GM19324 (cell line): ENCODE results near the gene PALM3.
"Not testable (repeated sequence)": the region's sequence is repeated elsewhere in the genome, so short reads cannot be mapped to it uniquely, and the experiment has no call there.

Experiments used
- ATAC-seq: cut with Tn5 transposase; IDR thresholded peaks from one replicate; pipeline ENCODE4 v1.9.1; 2021; ENCODE audit warnings: mild to moderate bottlenecking, moderate library complexity; ENCODE audit not compliant: unreplicated experiment, low FRiP score

Gene PALM3

GRCh38 chr19:14035706-14036105 lies 26.2 kb downstream of the PALM3 start:
- no peak for ATAC-seq

- not testable (repeated sequence) for ATAC-seq
Measured at GRCh38 chr19:14035159-14035558, 26.7 kb downstream of the PALM3 start.

GRCh38 chr19:14033946-14034345 lies 27.9 kb downstream of the PALM3 start:
- ATAC-seq: no peak

- peak; percentile 59 for ATAC-seq
Measured at GRCh38 chr19:14031719-14032480, 30.0 kb downstream of the PALM3 start, which contains the start of gene IL27RA. Gene IL27RA, plus strand, starts transcription at chr19:14031762. Its CDS starts 111 bp downstream, at chr19:14031873.

GRCh38 chr19:14030997-14031718 lies 30.7 kb downstream of the PALM3 start:
- ATAC-seq: no peak

GRCh38 chr19:14028901-14029300 lies 33.0 kb downstream of the PALM3 start:
- no peak for ATAC-seq

- no peak for ATAC-seq
Measured at GRCh38 chr19:14027856-14028450, 33.9 kb downstream of the PALM3 start, which contains the start of gene RLN3. Gene RLN3, plus strand, starts transcription at chr19:14028148. Its CDS starts 57 bp downstream, at chr19:14028205.

GRCh38 chr19:14026652-14027192 lies 35.2 kb downstream of the PALM3 start:
- ATAC-seq: not testable (repeated sequence)

GRCh38 chr19:14023404-14024235 lies 38.3 kb downstream of the PALM3 start:
- ATAC-seq: no peak

- no peak for ATAC-seq
Measured at GRCh38 chr19:14022469-14022868, 39.4 kb downstream of the PALM3 start.

GRCh38 chr19:14021474-14021873 lies 40.4 kb downstream of the PALM3 start:
- no peak for ATAC-seq

- ATAC-seq: not testable (repeated sequence)
Measured at GRCh38 chr19:14019739-14020138, 42.1 kb downstream of the PALM3 start.

GRCh38 chr19:14019100-14019499 lies 42.8 kb downstream of the PALM3 start:
- no peak for ATAC-seq

GRCh38 chr19:14015524-14016035 lies 46.3 kb downstream of the PALM3 start:
- ATAC-seq: peak; percentile 83

GRCh38 chr19:14012378-14012915 lies 49.4 kb downstream of the PALM3 start:
- ATAC-seq: no peak

- peak; percentile 49 for ATAC-seq
Measured at GRCh38 chr19:14006766-14007562, 54.9 kb downstream of the PALM3 start.

GRCh38 chr19:14006085-14006765 lies 55.7 kb downstream of the PALM3 start, which contains the start of gene RFX1:
Gene RFX1, minus strand, starts transcription at chr19:14006320. Its CDS starts 12,477 bp downstream, at chr19:13993843.
- peak; percentile 82 for ATAC-seq
